SK-N-SH (cell line): ENCODE results near the gene RASA3. TPM values are rescaled to one million over a fixed set of nuclear protein-coding genes. Genes with fewer than 3 reads are reported as not detected.
"Not testable (repeated sequence)": the region's sequence is repeated elsewhere in the genome, so short reads cannot be mapped to it uniquely, and the experiment has no call there.

ENCODE experiments used
- CTCF ChIA-PET: fragments of 300-600, 350-600 bp; formaldehyde crosslinking; extraction: SDS; loops from one replicate; lab custom pipeline; 2021; lab: Yijun Ruan, JAX
- POLR2A ChIA-PET: fragments of 350-600 bp; sonication (Branson Sonifier 250); formaldehyde crosslinking; extraction: SDS; loops from one replicate; lab custom pipeline; 2020; ENCODE audit warnings: antibody characterized with exemption, inconsistent platforms; lab: Yijun Ruan, JAX
- DNase-seq: peaks from one replicate; pipeline ENCODE4 v3.0.0; 2012
- H2AFZ ChIP-seq: fragments of 200-600 bp; sonication (generic); 2 replicates; pipeline ENCODE4 v1.8.1; 2016; ENCODE audit warnings: antibody characterized with exemption, mild to moderate bottlenecking, low read depth
- H3F3A ChIP-seq: fragments of 200-600 bp; sonication (generic); replicated peaks from 2 replicates; pipeline ENCODE3; 2016; ENCODE audit warnings: antibody characterized with exemption, mild to moderate bottlenecking; ENCODE audit not compliant: insufficient read depth
- H3K27ac ChIP-seq, 2 experiments: fragments of 200-500 bp in 1 of 2; fragments of 200-600 bp in 1 of 2; sonication (Bioruptor generic) in 1 of 2; sonication (generic), shearing (Covaris generic) in 1 of 2; 2 replicates each; pipeline versions ENCODE4 v1.5.1 to v1.6.1; 2014 to 2016; ENCODE audit warnings: low read depth in 2 of 2, inconsistent platforms in 1 of 2, low read length in 1 of 2, mild to moderate bottlenecking in 1 of 2, mixed read lengths in 1 of 2
- H3K27me3 ChIP-seq: fragments of 200-600 bp; sonication (generic), shearing (Covaris generic); 2 replicates; pipeline ENCODE4 v1.6.1; 2016; ENCODE audit warnings: mixed run types; ENCODE audit not compliant: insufficient read depth
- H3K36me3 ChIP-seq, 2 experiments: fragments of 200-500 bp in 1 of 2; fragments of 200-600 bp in 1 of 2; sonication (Bioruptor generic) in 1 of 2; sonication (generic) in 1 of 2; replicated peaks in 1 of 2; 2 replicates each; pipeline versions ENCODE3 to v1.5.1; 2014 to 2016; ENCODE audit warnings: low read length in 1 of 2, mild to moderate bottlenecking in 1 of 2; ENCODE audit not compliant: insufficient read depth in 2 of 2, control insufficient read depth in 1 of 2
- H3K4me1 ChIP-seq, 2 experiments: fragments of 200-500 bp in 1 of 2; fragments of 200-600 bp in 1 of 2; sonication (Bioruptor generic) in 1 of 2; sonication (generic), shearing (Covaris generic) in 1 of 2; 2 replicates each; pipeline versions ENCODE4 v1.5.1 to v1.6.1; 2014 to 2016; ENCODE audit warnings: low read depth in 1 of 2, low read length in 1 of 2, mixed run types in 1 of 2; ENCODE audit not compliant: insufficient read depth in 2 of 2, control insufficient read depth in 1 of 2
- H3K4me2 ChIP-seq: fragments of 200-600 bp; sonication (generic), shearing (Covaris generic); 2 replicates; pipeline ENCODE4 v1.6.1; 2017; ENCODE audit warnings: mixed run types
- H3K4me3 ChIP-seq, 2 experiments: fragments of 200-500 bp in 1 of 2; fragments of 200-600 bp in 1 of 2; sonication (Bioruptor generic) in 1 of 2; sonication (generic), shearing (Covaris generic) in 1 of 2; 2 replicates each; pipeline versions ENCODE4 v1.5.1 to v1.8.1; 2014 to 2016; ENCODE audit warnings: low read depth in 2 of 2, inconsistent platforms in 1 of 2, low read length in 1 of 2, mild to moderate bottlenecking in 1 of 2, mixed read lengths in 1 of 2, moderate library complexity in 1 of 2
- H3K79me2 ChIP-seq: fragments of 200-600 bp; sonication (generic); 2 replicates; pipeline ENCODE4 v1.8.1; 2017; ENCODE audit warnings: mild to moderate bottlenecking; ENCODE audit not compliant: insufficient read depth
- H3K9ac ChIP-seq: fragments of 200-600 bp; sonication (generic); 2 replicates; pipeline ENCODE4 v1.6.1; 2017; ENCODE audit warnings: mixed run types
- H3K9me2 ChIP-seq: fragments of 200-600 bp; sonication (generic); 2 replicates; pipeline ENCODE4 v1.6.1; 2017; ENCODE audit warnings: mixed run types
- H3K9me3 ChIP-seq: fragments of 200-600 bp; sonication (generic); 2 replicates; pipeline ENCODE4 v1.6.1; 2017; ENCODE audit warnings: mixed run types, mild to moderate bottlenecking, moderate library complexity
- H4K20me1 ChIP-seq: fragments of 200-600 bp; sonication (generic); 2 replicates; pipeline ENCODE4 v1.6.1; 2017; ENCODE audit warnings: mild to moderate bottlenecking, mixed run types; ENCODE audit not compliant: insufficient read depth
- CHD2 ChIP-seq: fragments of 150-350 bp; IDR thresholded peaks from 2 replicates; pipeline ENCODE4 v1.6.1; 2018; ENCODE audit warnings: low read length; ENCODE audit not compliant: partially characterized antibody
- FOSL2 ChIP-seq: IDR thresholded peaks from 2 replicates; pipeline ENCODE4 v1.4.0; 2012; ENCODE audit warnings: low read depth, mild to moderate bottlenecking, moderate library complexity, borderline replicate concordance
- FOXJ3 ChIP-seq: sonication (generic); formaldehyde crosslinking; IDR thresholded peaks from 2 replicates; pipeline ENCODE4 v1.5.1; 2020; ENCODE audit warnings: mild to moderate bottlenecking, missing genetic modification reagents
- GATA2 ChIP-seq: sonication (generic); formaldehyde crosslinking; IDR thresholded peaks from 2 replicates; pipeline ENCODE4 v1.5.0; 2020; ENCODE audit warnings: mild to moderate bottlenecking, missing genetic modification reagents
- RAD21 ChIP-seq: IDR thresholded peaks from 2 replicates; pipeline ENCODE4 v1.6.1; 2012; ENCODE audit warnings: mild to moderate bottlenecking, low read length
- RFX5 ChIP-seq: IDR thresholded peaks from 2 replicates; pipeline ENCODE4 v1.6.1; 2012; ENCODE audit warnings: mild to moderate bottlenecking, improper control_type of control experiment, low read length
- TCF12 ChIP-seq: IDR thresholded peaks from 2 replicates; pipeline ENCODE4 v1.4.0; 2012
- USF2 ChIP-seq: fragments of 150-350 bp; IDR thresholded peaks from 2 replicates; pipeline ENCODE4 v1.6.1; 2017; ENCODE audit warnings: antibody characterized with exemption, low read length, low read depth, borderline replicate concordance
- WGBS: methylation state at CpG from one replicate; pipeline ENCODE4 v1.1.6; 2017; ENCODE audit warnings: low lambda C conversion rate; 5-methylcytosine and 5-hydroxymethylcytosine counted together
- polyA plus RNA-seq, 3 experiments: library from polyadenylated mRNA; depleted of rRNA; stranded (reverse); fragments of >200 nt; gene quantifications; 2 replicates each; pipeline ENCODE4 v1.2.3, GENCODE V29; 2012
- TF ChIP-seq, protein P1 (sequence below): IDR thresholded peaks from 2 replicates; pipeline ENCODE4 v1.4.0; 2012; ENCODE audit warnings: low read depth

RASA3 gene
- polyA plus RNA-seq, 1 of the 3 experiments (the other 2 are of a cell fraction): 25.1 TPM

GRCh38 chr13:114111577-114111976, 20.8 kb downstream of the RASA3 start:
- Histone ChIP-seq H3K27ac (peak overlapping the region in 1 of 2 experiments; percentile 22; a peak in 2 of 4 replicates), H3K4me3 (no peak overlapping the region), H2AFZ (no peak overlapping the region), H3K9ac (no peak overlapping the region), H3K9me3 (no peaks in the 10 kb centered on the region), H3K36me3 (peaks cover 3% of the 10 kb centered on the region in 2 experiments), H3K27me3 (no peaks in the 10 kb centered on the region), H3K4me2 (no peak overlapping the region), H3K9me2 (no peaks in the 10 kb centered on the region), H4K20me1 (peaks cover 23% of the 10 kb centered on the region), H3K79me2 (peaks cover 90% of the 10 kb centered on the region), H3K4me1 (peaks cover 40 to 69% of the 10 kb centered on the region in 2 experiments), H3F3A (peaks cover 22% of the 10 kb centered on the region)
- POLR2A ChIA-PET: no interaction called here
- TF ChIP-seq FOXJ3 (CRISPR knock-in tag) (no peak), CHD2 (no peak), RFX5 (no peak), FOSL2 (no peak), GATA2 (CRISPR knock-in tag) (no peak)
- TF ChIP-seq, protein P1, sequence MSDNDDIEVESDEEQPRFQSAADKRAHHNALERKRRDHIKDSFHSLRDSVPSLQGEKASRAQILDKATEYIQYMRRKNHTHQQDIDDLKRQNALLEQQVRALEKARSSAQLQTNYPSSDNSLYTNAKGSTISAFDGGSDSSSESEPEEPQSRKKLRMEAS: no peak
- WGBS: 98% methylated on average over 4 of the region's 11 CpGs
- CTCF ChIA-PET: interaction anchor here (0.6 to 2.1 kb wide), 5 partner anchors 18 to 292 kb away, joined by 3 to 7 read pairs (median 4); no protein-coding TSS in a partner anchor
- no peak for DNase-seq

DNA sequence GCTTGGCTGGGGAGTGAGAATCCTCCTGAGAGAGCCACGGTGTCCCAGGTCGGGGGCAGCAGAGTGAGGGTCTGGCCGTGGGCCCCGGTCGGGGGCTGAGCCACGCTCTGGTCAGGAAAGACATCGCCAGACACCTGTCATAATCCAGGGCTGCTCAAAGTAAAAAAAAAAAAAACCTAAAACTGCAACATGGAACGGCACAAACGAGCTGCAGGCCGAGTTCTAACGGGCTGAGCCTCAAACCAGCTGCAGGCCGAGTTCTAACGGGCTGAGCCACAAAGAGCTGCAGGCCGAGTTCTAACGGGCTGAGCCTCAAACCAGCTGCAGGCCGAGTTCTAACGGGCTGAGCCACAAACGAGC, 21.6 kb downstream of the RASA3 start:
- H3K36me3 ChIP-seq, DNase-seq, H3K4me2 ChIP-seq, H3K9me2 ChIP-seq, POLR2A ChIA-PET, H2AFZ ChIP-seq, H3K9ac ChIP-seq, H3K9me3 ChIP-seq, H3K4me3 ChIP-seq, H3K27me3 ChIP-seq: not testable (repeated sequence)
- Histone ChIP-seq H3K27ac (peak overlapping the region in 1 of 2 experiments; percentile 87; a peak in 2 of 4 replicates), H4K20me1 (peaks cover 29% of the 10 kb centered on the region), H3K79me2 (peaks cover 90% of the 10 kb centered on the region), H3F3A (peaks cover 22% of the 10 kb centered on the region), H3K4me1 (peaks cover 38 to 75% of the 10 kb centered on the region in 2 experiments)
- WGBS: 87% methylated on average over 13 of the region's 18 CpGs
- CTCF ChIA-PET: interaction anchor here (0.6 to 1.4 kb wide), 3 partner anchors 20 to 294 kb away, joined by 3 to 4 read pairs (median 3); no protein-coding TSS in a partner anchor

DNA sequence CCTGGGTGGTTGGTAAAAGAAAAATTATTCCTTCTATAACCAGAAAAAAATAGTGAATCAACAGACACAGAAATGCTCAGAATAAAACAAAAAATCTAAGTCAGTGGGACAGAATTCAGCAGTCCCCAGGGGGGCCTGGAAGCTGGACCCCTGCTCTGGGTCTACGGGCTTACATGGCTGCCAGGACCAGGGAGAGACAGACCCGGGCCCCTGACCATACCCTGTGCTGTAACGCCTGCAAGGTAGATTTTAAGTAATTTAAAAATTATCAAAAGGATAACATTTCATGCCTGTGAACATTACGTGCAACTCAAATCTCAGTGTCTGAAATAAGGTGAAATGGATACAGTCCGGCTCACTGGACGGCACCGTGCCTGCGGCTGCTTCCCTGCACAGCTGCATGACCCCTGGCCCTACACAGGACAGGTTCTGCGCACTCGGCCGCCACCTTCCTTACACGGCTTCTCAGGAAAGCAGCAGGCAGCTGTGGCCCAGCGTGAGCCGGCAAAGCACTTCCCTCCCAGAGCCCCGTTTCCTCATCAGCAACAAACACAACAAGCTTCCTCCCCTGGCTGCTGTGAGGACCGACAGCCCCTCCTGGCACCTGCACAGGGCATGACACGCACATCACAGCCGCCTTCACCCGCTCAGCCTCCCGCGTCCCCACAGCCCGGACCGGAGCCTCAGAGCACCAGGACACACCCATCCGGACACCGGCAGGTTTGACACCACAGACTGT, 22.2 kb downstream of the RASA3 start:
- TF ChIP-seq RAD21 (peak; percentile 47), USF2 (no peak), TCF12 (no peak)
- peaks cover 3 to 4% of the 10 kb centered on the region in 2 experiments for H3K36me3 ChIP-seq
- H3K4me3 ChIP-seq: no peak overlapping the region
- ChIA-PET CTCF (interaction anchor here (0.6 to 1.4 kb wide), 6 partner anchors 8 to 439 kb away, joined by 3 to 5 read pairs (median 5); no protein-coding TSS in a partner anchor), POLR2A (interaction anchor here (0.8 to 1.4 kb wide), 2 partner anchors 12 to 21 kb away, joined by 3 to 5 read pairs; no protein-coding TSS in a partner anchor)
- no peaks in the 10 kb centered on the region for H3K9me3 ChIP-seq
- DNase-seq: peak; percentile 66
- peaks cover 90% of the 10 kb centered on the region for H3K79me2 ChIP-seq
- no peaks in the 10 kb centered on the region for H3K27me3 ChIP-seq
- H3K9ac ChIP-seq: no peak overlapping the region
- no peaks in the 10 kb centered on the region for H3K9me2 ChIP-seq
- H4K20me1 ChIP-seq: peaks cover 30% of the 10 kb centered on the region
- H3F3A ChIP-seq: peaks cover 22% of the 10 kb centered on the region
- H3K4me2 ChIP-seq: no peak overlapping the region
- H2AFZ ChIP-seq: no peak overlapping the region
- H3K4me1 ChIP-seq: peaks cover 32 to 76% of the 10 kb centered on the region in 2 experiments
- H3K27ac ChIP-seq: peak overlapping the region; percentile 1 to 87; a peak in 3 of 4 replicates
- 89% methylated on average over 11 of the region's 25 CpGs for WGBS
